Keratinocyte (primary cell): Measurements from ENCODE around the gene RAB11FIP5. TPM values are rescaled to one million over a fixed set of nuclear protein-coding genes. Genes with fewer than 3 reads are reported as not detected.

Experiments used
- DNase-seq: peaks from one replicate; pipeline ENCODE4 v3.0.0-alpha.2; 2011; ENCODE audit warnings: low read depth, missing footprints, low spot score
- FAIRE-seq: peaks from 2 replicates; lab custom pipeline; 2011; peaks lifted over from hg19 to GRCh38; lab: Jason Lieb, UNC
- H2AFZ ChIP-seq: 2 replicates; pipeline ENCODE4 v1.6.0; 2012; ENCODE audit warnings: low read length, control low read depth, inconsistent platforms; ENCODE audit not compliant: control insufficient read depth
- H3K27ac ChIP-seq: 2 replicates; pipeline ENCODE4 v1.5.1; 2011; ENCODE audit warnings: low read length; ENCODE audit not compliant: control insufficient read depth, insufficient read depth
- H3K27me3 ChIP-seq: 3 replicates; pipeline ENCODE4 v1.6.0; 2011; ENCODE audit warnings: low read length; ENCODE audit not compliant: control insufficient read depth, insufficient read depth; ENCODE audit errors: extremely low read depth
- H3K36me3 ChIP-seq, 2 experiments: 2 replicates in 1 of 2; 3 replicates in 1 of 2; pipeline ENCODE4 v1.5.1; 2011; ENCODE audit warnings: low read length in 2 of 2, mild to moderate bottlenecking in 1 of 2; ENCODE audit not compliant: control insufficient read depth in 2 of 2, insufficient read depth in 2 of 2; ENCODE audit errors: extremely low read depth in 1 of 2
- H3K4me1 ChIP-seq: 3 replicates; pipeline ENCODE4 v1.5.1; 2011; ENCODE audit warnings: low read length; ENCODE audit not compliant: control insufficient read depth, insufficient read depth; ENCODE audit errors: extremely low read depth
- H3K4me2 ChIP-seq: 3 replicates; pipeline ENCODE4 v1.6.0; 2011; ENCODE audit warnings: low read depth, low read length; ENCODE audit not compliant: control insufficient read depth, insufficient read depth; ENCODE audit errors: extremely low read depth
- H3K4me3 ChIP-seq, 3 experiments: fragments of 200-600 bp in 1 of 3; sonication (generic) in 1 of 3; 2 replicates in 2 of 3; 3 replicates in 1 of 3; pipeline ENCODE4 v1.5.1; 2011 to 2016; ENCODE audit warnings: low read length in 3 of 3, mild to moderate bottlenecking in 3 of 3, control low read depth in 2 of 3, inconsistent platforms in 1 of 3, low read depth in 1 of 3, mixed read lengths in 1 of 3, mixed run types in 1 of 3, moderate library complexity in 1 of 3; ENCODE audit not compliant: control insufficient read depth in 2 of 3, insufficient read depth in 2 of 3; ENCODE audit errors: extremely low read depth in 1 of 3
- H3K79me2 ChIP-seq: 2 replicates; pipeline ENCODE4 v1.6.0; 2012; ENCODE audit warnings: low read length; ENCODE audit not compliant: control insufficient read depth, insufficient read depth
- H3K9ac ChIP-seq: 3 replicates; pipeline ENCODE4 v1.6.0; 2011; ENCODE audit warnings: low read length; ENCODE audit not compliant: control insufficient read depth, insufficient read depth; ENCODE audit errors: extremely low read depth
- H3K9me1 ChIP-seq: 3 replicates; pipeline ENCODE4 v1.6.0; 2011; ENCODE audit warnings: low read length; ENCODE audit not compliant: control insufficient read depth, insufficient read depth; ENCODE audit errors: extremely low read depth
- H3K9me3 ChIP-seq: 2 replicates; pipeline ENCODE4 v1.5.1; 2012; ENCODE audit warnings: low read depth, low read length; ENCODE audit not compliant: control insufficient read depth
- H4K20me1 ChIP-seq: 3 replicates; pipeline ENCODE4 v1.6.0; 2011; ENCODE audit warnings: low read length; ENCODE audit not compliant: control insufficient read depth, insufficient read depth; ENCODE audit errors: extremely low read depth
- CTCF ChIP-seq, 3 experiments: IDR thresholded peaks in 1 of 3; conservative IDR thresholded peaks in 1 of 3; optimal IDR thresholded peaks in 1 of 3; 2 replicates in 2 of 3; 3 replicates in 1 of 3; pipeline versions ENCODE3 to v1.5.1; 2011; ENCODE audit warnings: low read length in 3 of 3, mild to moderate bottlenecking in 3 of 3, moderate library complexity in 2 of 3, control low read depth in 1 of 3, inconsistent platforms in 1 of 3; ENCODE audit not compliant: insufficient read depth in 2 of 3; ENCODE audit errors: extremely low read depth in 1 of 3
- EZH2 ChIP-seq: IDR thresholded peaks from one replicate; pipeline ENCODE4 v1.6.1; 2012; ENCODE audit warnings: inconsistent platforms, mild to moderate bottlenecking, low read length, moderate library complexity
- dilution Hi-C: fragments of 300-500 bp; cut with MboI; formaldehyde crosslinking; loops from one replicate; pipeline ENCODE4 v1.7.0; 2020; ENCODE audit warnings: low sequenced_read_pairs; ENCODE audit not compliant: extremely low pct_ligation_motif_present
- polyA plus RNA-seq, 5 experiments: library from polyadenylated mRNA; depleted of rRNA in 3 of 5; stranded (reverse) in 3 of 5; stranded (forward) in 1 of 5; unstranded in 1 of 5; fragments of >200 nt; gene quantifications; 1 replicate in 1 of 5; 2 replicates in 3 of 5; 3 replicates in 1 of 5; pipeline versions ENCODE4 v1.2.1 to v1.2.3, GENCODE V29; 2011 to 2012; ENCODE audit warnings: missing spikeins in 2 of 5, low read depth in 1 of 5, low replicate concordance in 1 of 5

The RAB11FIP5 gene
- polyA plus RNA-seq, 1 donor (not counting 4 experiments of a cell fraction or from before 2014, with no cell fraction given), result 40.1 TPM

GRCh38 chr2:73082523-73083410 lies 30.0 kb downstream of the RAB11FIP5 start:
- Histone ChIP-seq H3K9ac (no peak overlapping the region), H3K4me1 (peaks cover 5% of the 10 kb centered on the region), H3K36me3 (peaks cover 30 to 43% of the 10 kb centered on the region in 2 experiments), H3K27ac (no peak overlapping the region), H4K20me1 (peaks cover 26% of the 10 kb centered on the region), H3K27me3 (no peaks in the 10 kb centered on the region), H3K9me1 (no peaks in the 10 kb centered on the region), H3K79me2 (peaks cover 74% of the 10 kb centered on the region), H3K4me3 (no peak overlapping the region), H3K9me3 (no peaks in the 10 kb centered on the region), H2AFZ (no peak overlapping the region), H3K4me2 (no peak overlapping the region)
- FAIRE-seq (no peak), DNase-seq (no peak)
- dilution Hi-C loops, result no loop called here
- TF ChIP-seq EZH2 (no peak), CTCF (optimal IDR thresholded peaks at IDR 0.05 in 1 of 3, IDR thresholded peaks at IDR 0.05 in 1 of 3, conservative IDR thresholded peaks at IDR 0.05 in 1 of 3; ENCODE audit: extremely low read depth in 1 of 3, insufficient read depth in 2 of 3, low read length in 3 of 3) (no peak)

- Histone ChIP-seq H3K79me2 (peaks cover 60% of the 10 kb centered on the region), H3K27ac (no peak overlapping the region), H2AFZ (no peak overlapping the region), H3K9me3 (no peaks in the 10 kb centered on the region), H3K27me3 (no peaks in the 10 kb centered on the region), H3K9me1 (no peaks in the 10 kb centered on the region), H3K4me3 (no peak overlapping the region), H3K36me3 (peaks cover 22 to 37% of the 10 kb centered on the region in 2 experiments), H4K20me1 (peaks cover 26% of the 10 kb centered on the region), H3K4me2 (no peak overlapping the region), H3K9ac (no peak overlapping the region), H3K4me1 (peaks cover 5% of the 10 kb centered on the region)
- FAIRE-seq, result no peak
- no peak for DNase-seq
- dilution Hi-C loops, result no loop called here
- TF ChIP-seq CTCF (optimal IDR thresholded peaks at IDR 0.05 in 1 of 3, IDR thresholded peaks at IDR 0.05 in 1 of 3, conservative IDR thresholded peaks at IDR 0.05 in 1 of 3; ENCODE audit: extremely low read depth in 1 of 3, insufficient read depth in 2 of 3, low read length in 3 of 3) (no peak), EZH2 (no peak)
Observed at GRCh38 chr2:73081181-73081671, 31.5 kb downstream of the RAB11FIP5 start.
